Endometrial microvascular endothelial cells (primary cell): Measurements from ENCODE around the gene KDM4D. TPM values are rescaled to one million over a fixed set of nuclear protein-coding genes. Genes with fewer than 3 reads are reported as not detected.

Experiments
- in situ Hi-C: cut with HindIII; loops from 2 replicates; pipeline ENCODE4 v1.10.0; 2017; ENCODE audit warnings: low sequenced_read_pairs, low pct_unique_long_range_greater_than_20kb; ENCODE audit errors: inconsistent ontology term
- total RNA-seq: library from RNA; depleted of rRNA; stranded (reverse); fragments of >200 nt; gene quantifications from one replicate; pipeline ENCODE4 v1.2.3, GENCODE V29; 2015; ENCODE audit errors: inconsistent ontology term

KDM4D gene
- total RNA-seq, 1 donor from 2014 or later, result 2.3 TPM

GRCh38 chr11:94948070-94948617, 25.4 kb upstream of the KDM4D start:
- in situ Hi-C loops, result no loop called here

GRCh38 chr11:94954753-94955152, 18.8 kb upstream of the KDM4D start:
- in situ Hi-C loops, result no loop called here

- in situ Hi-C loops, result no loop called here
Observed at GRCh38 chr11:94956963-94957362, 16.5 kb upstream of the KDM4D start.

GRCh38 chr11:94958121-94958696, 15.3 kb upstream of the KDM4D start:
- in situ Hi-C loops, result no loop called here

GRCh38 chr11:94959179-94959578, 14.3 kb upstream of the KDM4D start:
- in situ Hi-C loops, result no loop called here

- in situ Hi-C loops, result loop anchor here (10.0 kb wide), 1 partner anchor 104 kb away; the partner anchor contains the start of gene SRSF8
Observed at GRCh38 chr11:94960488-94960887, 13.0 kb upstream of the KDM4D start.

GRCh38 chr11:94961255-94961654, 12.3 kb upstream of the KDM4D start:
- in situ Hi-C loops, result loop anchor here (10.0 kb wide), 1 partner anchor 104 kb away; the partner anchor contains the start of gene SRSF8

- in situ Hi-C loops, result loop anchor here (10.0 kb wide), 1 partner anchor 100 kb away; the partner anchor contains the start of gene SRSF8
Observed at GRCh38 chr11:94964934-94965333, 8.6 kb upstream of the KDM4D start.

- in situ Hi-C loops, result loop anchor here (10.0 kb wide), 1 partner anchor 96 kb away; the partner anchor contains the start of gene SRSF8
Observed at GRCh38 chr11:94968334-94968958, 5.1 kb upstream of the KDM4D start.

- in situ Hi-C loops, result no loop called here
Observed at GRCh38 chr11:94972700-94973098, 810 bp upstream of the KDM4D start.

- in situ Hi-C loops, result no loop called here
Observed at GRCh38 chr11:94974178-94974577, 669 bp downstream of the KDM4D start.

- in situ Hi-C loops, result no loop called here
Observed at GRCh38 chr11:94975599-94975998, 2.1 kb downstream of the KDM4D start.

- in situ Hi-C loops, result no loop called here
Observed at GRCh38 chr11:94987378-94987777, 13.9 kb downstream of the KDM4D start.

- in situ Hi-C loops, result no loop called here
Observed at GRCh38 chr11:94988748-94989147, 15.2 kb downstream of the KDM4D start.

- in situ Hi-C loops, result no loop called here
Observed at GRCh38 chr11:94993400-94993943, 20.0 kb downstream of the KDM4D start.

GRCh38 chr11:94997437-94997836, 23.9 kb downstream of the KDM4D start:
- in situ Hi-C loops, result no loop called here

- in situ Hi-C loops, result no loop called here
Observed at GRCh38 chr11:94998285-94998684, 24.8 kb downstream of the KDM4D start.

- in situ Hi-C loops, result no loop called here
Observed at GRCh38 chr11:95003716-95004115, 30.2 kb downstream of the KDM4D start.

- in situ Hi-C loops, result no loop called here
Observed at GRCh38 chr11:95005642-95006041, 32.1 kb downstream of the KDM4D start.

GRCh38 chr11:95011376-95011775, 37.9 kb downstream of the KDM4D start:
- in situ Hi-C loops, result no loop called here
